Right cardiac atrium (tissue), 5 donors: ENCODE measurements around the gene YY1AP1. TPM values are rescaled to one million over a fixed set of nuclear protein-coding genes. Genes with fewer than 3 reads are reported as not detected.
A peak's percentile ranks its signal among the peaks of the same experiment; 100 is the strongest.
"Not testable (repeated sequence)": the region's sequence is repeated elsewhere in the genome, so short reads cannot be mapped to it uniquely, and the experiment has no call there.

ENCODE experiments used
- ATAC-seq, 2 donors: fragments of 200-7000 bp; cut with Tn5 transposase; one replicate each; pipeline versions ENCODE4 v1.8.0 to v1.9.1; 2020; ENCODE audit warnings: moderate library complexity in 2 of 2, mild to moderate bottlenecking in 1 of 2
- DNase-seq, 3 donors: peaks; one replicate each; pipeline ENCODE4 v3.0.0-alpha.2; 2020
- H3K27ac ChIP-seq: one replicate; pipeline ENCODE4 v1.5.1; 2013; ENCODE audit warnings: mild to moderate bottlenecking, low read length, control low read depth, moderate library complexity
- H3K27me3 ChIP-seq: one replicate; pipeline ENCODE4 v1.6.1; 2013; ENCODE audit not compliant: control insufficient read depth, insufficient read depth
- H3K4me1 ChIP-seq: one replicate; pipeline ENCODE4 v1.6.1; 2013; ENCODE audit warnings: low read length; ENCODE audit not compliant: control insufficient read depth, insufficient read depth
- H3K4me3 ChIP-seq: one replicate; pipeline ENCODE4 v1.5.1; 2013; ENCODE audit warnings: low read length, control low read depth
- H3K9me3 ChIP-seq: one replicate; pipeline ENCODE4 v1.6.1; 2013; ENCODE audit warnings: low read length; ENCODE audit not compliant: control insufficient read depth
- WGBS: extraction: QIAGEN DNeasy Blood & Tissue Kit; methylation state at CpG from one replicate; pipeline ENCODE4 v1.1.7; 2013; 5-methylcytosine and 5-hydroxymethylcytosine counted together
- intact Hi-C, 4 donors: fragments of 100-400 bp; cut with DNase I; formaldehyde crosslinking; loops; one replicate each; pipeline versions ENCODE4 v1.11.0 to v1.14.0; 2022 to 2023
- polyA plus RNA-seq: library from polyadenylated mRNA; stranded (reverse); fragments of 200-250 nt; gene quantifications from one replicate; pipeline ENCODE4 v1.2.3, GENCODE V29; 2013
- total RNA-seq, 4 donors: library from RNA; stranded (reverse); fragmentation: NEBNext Ultra II Directional; extraction: Animal tissue kit (Norgen Biotek cat#: 25700); gene quantifications; one replicate each; pipeline ENCODE4 v1.2.1, GENCODE V29; 2021
- donor health status: healthy with polysubstance abuse.
- donor health status: DM: no; HTN: yes; CAD: no.
- donor health status: DM: no; HTN: no; CAD: no.
- donor health status: DM: no; HTN: yes; CAD: no; lungs with severe emphysema.
- donor health status: DM: yes; HTN: yes; CAD: no.

YY1AP1 gene
- total and polyA plus RNA-seq, 5 donors: 31.9 to 96.9 (median 67.2) TPM

- H3K4me3 ChIP-seq: no peak overlapping the region
- H3K27me3 ChIP-seq: no peaks in the 10 kb centered on the region
- DNase-seq: no peak
- no peak overlapping the region for H3K27ac ChIP-seq
- H3K4me1 ChIP-seq: peaks cover 9% of the 10 kb centered on the region
- no peaks in the 10 kb centered on the region for H3K9me3 ChIP-seq
- intact Hi-C loops: no loop called here
- ATAC-seq: peak in 1 of 2 donors; percentile 17
- 19% methylated on average over 4 of the region's 4 CpGs for WGBS
Observed at GRCh38 chr1:155695072-155695471, 6.5 kb upstream of the YY1AP1 start.

- H3K27ac ChIP-seq: no peak overlapping the region
- ATAC-seq: no peak
Observed at GRCh38 chr1:155694167-155694566, 5.6 kb upstream of the YY1AP1 start.

DNA sequence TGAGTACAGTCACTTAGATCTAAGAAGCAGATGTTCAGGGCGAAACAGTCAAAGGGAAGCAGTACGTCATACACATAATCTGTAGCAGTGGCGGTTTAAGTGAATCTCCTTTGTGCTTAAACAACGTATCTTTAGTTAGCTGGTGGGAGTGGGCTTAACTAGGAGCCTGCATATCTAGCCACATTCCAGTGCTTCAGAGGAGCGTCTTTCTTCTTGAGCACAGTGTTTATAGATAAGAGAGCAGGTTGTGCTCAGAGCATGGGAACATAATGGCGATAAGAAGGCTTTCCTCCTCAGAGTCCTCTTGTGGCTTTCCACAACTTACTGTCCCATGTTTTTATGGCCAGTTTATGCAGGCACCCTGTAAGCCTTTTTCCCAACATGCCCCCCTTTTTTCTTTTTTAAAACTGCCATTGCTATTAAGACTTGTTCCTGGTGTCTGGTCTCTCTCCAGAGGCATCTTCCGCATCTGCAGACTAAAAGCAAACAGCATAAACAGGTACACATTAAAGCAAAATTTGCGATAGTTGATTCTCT, 3.5 kb upstream of the YY1AP1 start:
- ATAC-seq (no peak), DNase-seq (no peak)
- intact Hi-C loops: no loop called here
- Histone ChIP-seq H3K9me3 (no peaks in the 10 kb centered on the region), H3K4me1 (peaks cover 9% of the 10 kb centered on the region), H3K4me3 (no peak overlapping the region), H3K27ac (no peak overlapping the region), H3K27me3 (no peaks in the 10 kb centered on the region)
- 84% methylated on average over 8 of the region's 8 CpGs for WGBS

More at GRCh38 chr1:155694167-155694566, 5.6 kb upstream of the YY1AP1 start:
- DNase-seq: no peak
- no peaks in the 10 kb centered on the region for H3K27me3 ChIP-seq
- WGBS: 79% methylated on average over 7 of the region's 7 CpGs
- peaks cover 9% of the 10 kb centered on the region for H3K4me1 ChIP-seq
- intact Hi-C loops: no loop called here
- no peaks in the 10 kb centered on the region for H3K9me3 ChIP-seq
- no peak overlapping the region for H3K4me3 ChIP-seq

DNA sequence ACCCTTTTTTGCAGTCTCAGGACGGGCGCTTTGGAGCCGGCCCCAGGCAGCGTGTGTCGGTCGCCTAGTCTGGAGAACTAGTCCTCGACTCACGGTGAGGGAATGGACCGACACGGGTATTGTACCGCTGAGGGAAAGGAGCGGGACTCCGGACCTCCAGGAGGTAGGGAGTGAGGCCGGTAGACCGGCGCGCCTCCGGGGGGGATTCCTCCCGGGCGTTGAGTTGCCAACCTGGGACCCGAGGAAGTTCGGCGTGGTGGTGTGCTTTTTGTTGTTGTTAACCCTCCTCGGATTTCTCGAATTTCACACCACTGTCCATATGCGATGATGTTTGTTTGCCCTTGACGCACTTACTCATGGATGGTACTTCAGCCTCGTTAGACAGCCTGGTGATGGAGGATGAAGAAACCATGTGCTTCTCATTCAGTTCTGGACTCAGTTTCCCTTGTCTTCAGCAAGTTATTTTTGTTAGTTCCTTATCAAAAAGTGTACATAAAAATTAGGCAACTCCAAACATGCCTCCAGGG, 570 bp upstream of the YY1AP1 start, which contains the start of gene DAP3:
Gene DAP3 (plus strand): TSS at position 11 of the 527 bp plus-strand sequence. CDS start 20,689 bp downstream, outside the sequence.
- ATAC-seq, DNase-seq, H3K9me3 ChIP-seq, intact Hi-C loops, H3K27me3 ChIP-seq, H3K4me1 ChIP-seq: not testable (repeated sequence)
- H3K4me3 ChIP-seq: peak within 1 kb of the TSS; percentile 78
- peak within 1 kb of the TSS; percentile 89 for H3K27ac ChIP-seq
- under 1% methylated on average over 28 of the region's 28 CpGs for WGBS

DNA sequence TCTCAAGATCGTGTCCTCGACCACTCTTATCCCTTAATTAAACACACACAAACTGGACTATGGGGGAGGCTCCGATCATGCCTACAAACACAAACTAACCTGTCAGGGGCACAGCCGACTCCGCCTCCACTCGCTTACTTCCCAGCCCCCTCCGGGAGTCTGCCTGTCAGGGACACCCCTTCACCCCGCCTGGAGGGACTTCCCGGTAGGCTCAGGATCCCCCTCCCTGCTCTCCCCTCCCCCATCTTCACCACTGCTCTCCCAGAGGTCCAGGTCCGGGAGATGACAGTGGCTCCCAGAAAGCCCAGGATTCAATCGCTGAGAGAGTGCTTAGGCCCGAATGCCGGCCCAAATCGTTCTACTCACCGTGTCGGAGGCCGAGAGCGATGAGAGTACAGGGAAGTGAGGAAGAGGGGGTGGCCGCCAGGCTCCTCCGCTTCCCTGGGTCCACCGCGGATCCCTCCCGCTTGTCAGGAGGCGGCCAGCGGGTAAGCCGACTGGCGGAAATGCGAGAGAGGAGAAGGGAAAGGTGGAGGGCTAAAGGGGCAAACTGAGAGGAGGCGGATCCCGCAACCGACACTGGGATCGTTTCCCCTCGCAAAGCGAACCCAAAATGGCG, 760 bp downstream of the YY1AP1 start:
- H3K9me3 ChIP-seq, intact Hi-C loops, H3K27me3 ChIP-seq: not testable (repeated sequence)
- WGBS: under 1% methylated on average over 28 of the region's 35 CpGs
- peak overlapping the region; percentile 78 for H3K4me3 ChIP-seq
- peaks cover 10% of the 10 kb centered on the region for H3K4me1 ChIP-seq
- H3K27ac ChIP-seq: peak overlapping the region; percentile 89
- DNase-seq (peak in 2 of 3 donors; percentile 18 to 50), ATAC-seq (peak; percentile 41 to 67)

DNA sequence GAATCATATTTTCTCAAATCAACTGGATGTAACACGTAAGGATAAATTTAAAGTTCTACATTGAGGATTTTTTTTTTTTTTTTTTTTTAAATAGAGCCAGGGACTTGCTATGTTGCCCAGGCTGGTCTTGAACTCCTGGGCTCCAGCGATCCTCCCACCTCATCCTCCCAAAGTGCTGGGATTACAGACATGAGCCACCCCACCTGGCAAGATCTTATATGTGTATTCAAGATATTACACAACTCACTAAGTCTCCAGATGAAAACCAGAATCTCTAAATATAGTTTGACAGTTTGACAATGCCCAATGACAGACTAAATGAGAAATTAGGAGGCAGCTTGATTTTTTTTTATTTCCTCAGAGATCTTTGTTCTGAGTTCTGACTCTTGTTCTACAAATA, 6.8 kb downstream of the YY1AP1 start:
- no peak for ATAC-seq
- peaks cover 7% of the 10 kb centered on the region for H3K4me1 ChIP-seq
- H3K4me3 ChIP-seq: no peak overlapping the region
- WGBS: 84% methylated on average over 2 of the region's 2 CpGs
- H3K9me3 ChIP-seq: no peaks in the 10 kb centered on the region
- intact Hi-C loops: no loop called here
- no peak overlapping the region for H3K27ac ChIP-seq
- H3K27me3 ChIP-seq: no peaks in the 10 kb centered on the region
- DNase-seq: no peak

DNA sequence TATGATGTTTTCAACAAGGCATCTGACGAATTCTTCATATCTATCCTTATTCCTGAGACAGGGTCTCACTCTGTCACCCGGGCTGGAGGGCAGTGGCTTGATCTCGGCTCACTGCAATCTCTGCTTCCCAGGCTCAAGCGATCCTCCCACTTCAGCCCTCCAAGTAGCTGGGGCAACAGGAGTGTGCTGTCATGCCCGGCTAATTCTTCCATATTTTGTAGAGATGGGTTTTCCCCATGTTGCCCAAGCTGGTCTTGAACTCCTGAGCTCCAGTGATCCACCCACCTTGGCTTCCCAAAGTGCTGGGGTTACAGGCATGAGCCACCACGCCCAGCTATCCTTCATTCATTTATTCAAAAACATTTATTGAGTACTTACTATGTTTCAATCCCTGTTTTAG, 8.0 kb downstream of the YY1AP1 start:
- Histone ChIP-seq H3K27me3 (no peaks in the 10 kb centered on the region), H3K27ac (no peak overlapping the region), H3K4me1 (peaks cover 7% of the 10 kb centered on the region), H3K4me3 (no peak overlapping the region), H3K9me3 (no peaks in the 10 kb centered on the region)
- no peak for DNase-seq
- intact Hi-C loops: no loop called here
- no peak for ATAC-seq
- WGBS: 91% methylated on average over 6 of the region's 6 CpGs

GRCh38 chr1:155678992-155679391, 9.6 kb downstream of the YY1AP1 start:
- DNase-seq, ATAC-seq, H3K27ac ChIP-seq, H3K9me3 ChIP-seq, H3K27me3 ChIP-seq, H3K4me3 ChIP-seq, H3K4me1 ChIP-seq, intact Hi-C loops: not testable (repeated sequence)
- 63% methylated on average over 1 of the region's 1 CpG for WGBS

GRCh38 chr1:155678027-155678426, 10.5 kb downstream of the YY1AP1 start:
- Histone ChIP-seq H3K4me1 (no peaks in the 10 kb centered on the region), H3K9me3 (no peaks in the 10 kb centered on the region), H3K27ac (no peak overlapping the region), H3K4me3 (no peak overlapping the region), H3K27me3 (no peaks in the 10 kb centered on the region)
- DNase-seq (no peak), ATAC-seq (no peak)
- WGBS: 93% methylated on average over 4 of the region's 4 CpGs
- intact Hi-C loops: no loop called here

GRCh38 chr1:155673003-155673402, 15.6 kb downstream of the YY1AP1 start:
- H3K27ac ChIP-seq: no peak overlapping the region
- 92% methylated on average over 6 of the region's 6 CpGs for WGBS
- DNase-seq (no peak), ATAC-seq (no peak)
- H3K4me3 ChIP-seq: no peak overlapping the region
- no peaks in the 10 kb centered on the region for H3K27me3 ChIP-seq
- intact Hi-C loops: no loop called here
- no peaks in the 10 kb centered on the region for H3K9me3 ChIP-seq
- H3K4me1 ChIP-seq: no peaks in the 10 kb centered on the region

- Histone ChIP-seq H3K27me3 (no peaks in the 10 kb centered on the region), H3K4me1 (no peaks in the 10 kb centered on the region), H3K27ac (no peak overlapping the region), H3K9me3 (no peaks in the 10 kb centered on the region), H3K4me3 (no peak overlapping the region)
- DNase-seq (no peak), ATAC-seq (no peak)
- WGBS: 92% methylated on average over 4 of the region's 4 CpGs
- intact Hi-C loops: no loop called here
Observed at GRCh38 chr1:155671750-155672149, 16.8 kb downstream of the YY1AP1 start.
